ENCODE data around the gene KRT73.

- TF ChIP-seq CTCF (IDR thresholded peaks at IDR 0.05), result no peak
- TF ChIP-seq POLR2AphosphoS5 (IDR thresholded peaks at IDR 0.05), result no peak
- no peak for TF ChIP-seq POLR2A (IDR thresholded peaks at IDR 0.05)
Measured at GRCh38 chr12:52579468-52580465, 38.6 kb downstream of the KRT73 start.
